ENCODE measurements around the gene GPR61.

The GPR61 gene

GRCh38 chr1:109532365-109533136 lies 7.1 kb upstream of the GPR61 start:
- peak; percentile 82 for FAIRE-seq
- peak; percentile 67 for DNase-seq (ENCODE audit: extremely low spot score, insufficient read length, low read depth)

- FAIRE-seq = no peak
- no peak for DNase-seq (ENCODE audit: extremely low spot score, insufficient read length, low read depth)
Measured at GRCh38 chr1:109534307-109534858, 5.3 kb upstream of the GPR61 start.

GRCh38 chr1:109535481-109535880 lies 4.2 kb upstream of the GPR61 start:
- DNase-seq (ENCODE audit: extremely low spot score, insufficient read length, low read depth) = no peak

GRCh38 chr1:109535971-109536491 lies 3.6 kb upstream of the GPR61 start:
- DNase-seq (ENCODE audit: extremely low spot score, insufficient read length, low read depth) (no peak), FAIRE-seq (no peak)

More at GRCh38 chr1:109535481-109535880, 4.2 kb upstream of the GPR61 start:
- FAIRE-seq = no peak

GRCh38 chr1:109537450-109538178 lies 2.1 kb upstream of the GPR61 start:
- DNase-seq (ENCODE audit: extremely low spot score, insufficient read length, low read depth) = no peak
- no peak for FAIRE-seq

GRCh38 chr1:109538827-109539555 lies 681 bp upstream of the GPR61 start:
- FAIRE-seq (no peak), DNase-seq (ENCODE audit: extremely low spot score, insufficient read length, low read depth) (no peak)

GRCh38 chr1:109541102-109541501 lies 1.4 kb downstream of the GPR61 start:
- DNase-seq (ENCODE audit: extremely low spot score, insufficient read length, low read depth) = no peak
- no peak for FAIRE-seq

GRCh38 chr1:109542657-109543056 lies 3.0 kb downstream of the GPR61 start:
- FAIRE-seq (no peak), DNase-seq (ENCODE audit: extremely low spot score, insufficient read length, low read depth) (no peak)

- DNase-seq (ENCODE audit: extremely low spot score, insufficient read length, low read depth) (no peak), FAIRE-seq (no peak)
Measured at GRCh38 chr1:109543283-109543987, 3.8 kb downstream of the GPR61 start.

GRCh38 chr1:109543988-109544735 lies 4.5 kb downstream of the GPR61 start:
- DNase-seq (ENCODE audit: extremely low spot score, insufficient read length, low read depth) (no peak), FAIRE-seq (no peak)

- FAIRE-seq = peak; percentile 92
- DNase-seq (ENCODE audit: extremely low spot score, insufficient read length, low read depth) = peak; percentile 70
Measured at GRCh38 chr1:109546311-109547109, 6.8 kb downstream of the GPR61 start.

- DNase-seq (ENCODE audit: extremely low spot score, insufficient read length, low read depth) = no peak
- FAIRE-seq = no peak
Measured at GRCh38 chr1:109547463-109548320, 8.0 kb downstream of the GPR61 start.

GRCh38 chr1:109548321-109549267 lies 8.9 kb downstream of the GPR61 start, which contains the start of gene GNAI3:
GNAI3 (plus strand) TSS chr1:109548615; CDS start chr1:109548721, 106 bp downstream.
- FAIRE-seq (peak; percentile 96), DNase-seq (ENCODE audit: extremely low spot score, insufficient read length, low read depth) (peak; percentile 85)

GRCh38 chr1:109556563-109556962 lies 16.9 kb downstream of the GPR61 start:
- FAIRE-seq = no peak
- no peak for DNase-seq (ENCODE audit: extremely low spot score, insufficient read length, low read depth)

- FAIRE-seq (no peak), DNase-seq (ENCODE audit: extremely low spot score, insufficient read length, low read depth) (no peak)
Measured at GRCh38 chr1:109557520-109557919, 17.8 kb downstream of the GPR61 start.

GRCh38 chr1:109559995-109560394 lies 20.3 kb downstream of the GPR61 start:
- peak; percentile 9 for FAIRE-seq
- no peak for DNase-seq (ENCODE audit: extremely low spot score, insufficient read length, low read depth)
